Neuronal stem cell (in vitro differentiated cells): Measurements from ENCODE around the gene MAST3.

Experiments
- DNase-seq: peaks from one replicate; pipeline ENCODE4 v3.0.0-alpha.2; 2013; ENCODE audit warnings: low spot score
- H2AFZ ChIP-seq: one replicate; pipeline ENCODE4 v1.6.1; 2013; ENCODE audit warnings: mild to moderate bottlenecking, low read length, inconsistent platforms
- H2AK5ac ChIP-seq: 2 replicates; pipeline ENCODE4 v1.6.1; 2013; ENCODE audit warnings: low read depth, mild to moderate bottlenecking, inconsistent platforms, low read length, moderate library complexity, mixed read lengths
- H2BK120ac ChIP-seq: 2 replicates; pipeline ENCODE4 v1.6.1; 2013; ENCODE audit warnings: low read depth, mild to moderate bottlenecking, inconsistent platforms, low read length, moderate library complexity, mixed read lengths
- H2BK12ac ChIP-seq: one replicate; pipeline ENCODE4 v1.6.1; 2013; ENCODE audit warnings: low read length, inconsistent platforms
- H2BK15ac ChIP-seq: 2 replicates; pipeline ENCODE4 v1.6.1; 2013; ENCODE audit warnings: mild to moderate bottlenecking, low read length, inconsistent platforms, mixed read lengths
- H2BK5ac ChIP-seq: one replicate; pipeline ENCODE4 v1.6.1; 2013; ENCODE audit warnings: inconsistent platforms, mild to moderate bottlenecking, low read length, moderate library complexity
- H3K14ac ChIP-seq: one replicate; pipeline ENCODE4 v1.6.1; 2013; ENCODE audit warnings: low read length, inconsistent platforms
- H3K18ac ChIP-seq: 2 replicates; pipeline ENCODE4 v1.6.1; 2013; ENCODE audit warnings: low read length, inconsistent platforms
- H3K23ac ChIP-seq: 2 replicates; pipeline ENCODE4 v1.6.1; 2013; ENCODE audit warnings: low read depth, mild to moderate bottlenecking, mixed read lengths, low read length, inconsistent platforms; ENCODE audit not compliant: poor library complexity
- H3K27ac ChIP-seq: replicated peaks from 3 replicates; pipeline ENCODE4 v1.5.1; 2013; ENCODE audit warnings: low read length, inconsistent platforms
- H3K27me3 ChIP-seq, 3 experiments: 2 replicates each; pipeline ENCODE4 v1.6.1; 2013; ENCODE audit warnings: low read length in 3 of 3, mild to moderate bottlenecking in 2 of 3, inconsistent platforms in 1 of 3, low read depth in 1 of 3, mixed read lengths in 1 of 3, moderate library complexity in 1 of 3; ENCODE audit not compliant: control insufficient read depth in 3 of 3, insufficient read depth in 3 of 3
- H3K36me3 ChIP-seq, 2 donors: replicated peaks in 1 of 2; 2 replicates each; pipeline ENCODE4 v1.6.1; 2013; ENCODE audit warnings: low read length in 2 of 2; ENCODE audit not compliant: control insufficient read depth in 2 of 2, insufficient read depth in 2 of 2
- H3K4ac ChIP-seq: 2 replicates; pipeline ENCODE4 v1.6.1; 2013; ENCODE audit warnings: inconsistent platforms, mild to moderate bottlenecking, low read length, moderate library complexity
- H3K4me1 ChIP-seq, 2 donors: 1 replicate in 1 of 2; 2 replicates in 1 of 2; pipeline ENCODE4 v1.6.1; 2013; ENCODE audit warnings: low read length in 2 of 2, low read depth in 1 of 2; ENCODE audit not compliant: control insufficient read depth in 2 of 2, insufficient read depth in 1 of 2
- H3K4me2 ChIP-seq: one replicate; pipeline ENCODE4 v1.6.1; 2013; ENCODE audit warnings: mild to moderate bottlenecking, low read length, inconsistent platforms; ENCODE audit not compliant: insufficient read depth, poor library complexity, severe bottlenecking
- H3K4me3 ChIP-seq, 2 donors: 2 replicates each; pipeline ENCODE4 v1.5.1; 2013; ENCODE audit warnings: low read length in 2 of 2, mild to moderate bottlenecking in 2 of 2, inconsistent platforms in 1 of 2, moderate library complexity in 1 of 2
- H3K79me1 ChIP-seq: one replicate; pipeline ENCODE4 v1.6.1; 2013; ENCODE audit warnings: low read depth, mild to moderate bottlenecking, inconsistent platforms, low read length, moderate library complexity
- H3K9ac ChIP-seq: one replicate; pipeline ENCODE4 v1.6.1; 2013; ENCODE audit warnings: mild to moderate bottlenecking, low read depth, low read length, inconsistent platforms; ENCODE audit not compliant: poor library complexity
- H3K9me3 ChIP-seq, 2 donors: replicated peaks in 1 of 2; 2 replicates each; pipeline versions ENCODE3 to v1.6.1; 2013; ENCODE audit warnings: low read length in 2 of 2, mild to moderate bottlenecking in 2 of 2, inconsistent platforms in 1 of 2, low read depth in 1 of 2, mixed read lengths in 1 of 2, moderate library complexity in 1 of 2; ENCODE audit not compliant: control insufficient read depth in 2 of 2, insufficient read depth in 1 of 2
- H4K8ac ChIP-seq: one replicate; pipeline ENCODE4 v1.6.1; 2013; ENCODE audit warnings: low read depth, mild to moderate bottlenecking, inconsistent platforms, low read length, moderate library complexity
- H4K91ac ChIP-seq: one replicate; pipeline ENCODE4 v1.6.1; 2013; ENCODE audit warnings: low read length, low read depth, mild to moderate bottlenecking, inconsistent platforms; ENCODE audit not compliant: poor library complexity
- WGBS, 2 donors: extraction: QIAGEN DNeasy Blood & Tissue Kit; methylation state at CpG; one replicate each; pipeline ENCODE4 v1.1.7; 2013; ENCODE audit warnings: missing lambda C conversion rate in 2 of 2, mixed read lengths in 1 of 2; ENCODE audit not compliant: insufficient read length in 2 of 2, insufficient replicate concordance in 1 of 2; ENCODE audit errors: extremely low coverage in 2 of 2; 5-methylcytosine and 5-hydroxymethylcytosine counted together

The MAST3 gene

DNA sequence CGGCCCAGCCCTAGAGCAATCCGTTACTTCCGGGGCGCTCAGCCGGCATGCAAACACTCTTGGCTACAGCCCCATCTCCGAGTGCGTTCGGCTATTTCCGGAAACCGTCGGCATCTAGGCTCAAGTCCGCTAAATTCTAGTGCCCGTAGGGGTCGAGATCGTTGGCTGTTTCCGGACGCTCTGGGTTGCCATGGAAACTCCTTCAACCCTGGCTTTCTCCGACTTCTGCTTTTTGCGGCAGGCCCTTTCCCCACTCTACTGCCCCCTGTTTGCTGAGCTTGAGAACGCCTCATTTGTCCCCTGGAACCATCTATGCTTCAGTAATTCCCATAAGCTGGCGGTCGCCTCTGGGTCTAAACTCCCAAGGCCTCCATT lies 54.9 kb downstream of the MAST3 start:
- Histone ChIP-seq H4K91ac (no peak overlapping the region), H2BK12ac (no peak overlapping the region), H3K4me2 (peak overlapping the region; percentile 91), H3K9ac (peak overlapping the region; percentile 93), H2BK15ac (no peak overlapping the region), H3K27me3 (no peaks in the 10 kb centered on the region), H2AFZ (peak overlapping the region; percentile 93), H2BK5ac (peak overlapping the region; percentile 90), H3K4me3 (peak overlapping the region; percentile 74 to 96), H2AK5ac (no peak overlapping the region), H3K9me3 (no peaks in the 10 kb centered on the region), H3K4me1 (peaks cover 9 to 13% of the 10 kb centered on the region in 2 donors), H3K79me1 (peaks cover 10% of the 10 kb centered on the region), H3K14ac (no peak overlapping the region), H2BK120ac (no peak overlapping the region), H4K8ac (no peak overlapping the region), H3K4ac (no peak overlapping the region), H3K27ac (peak overlapping the region; percentile 100), H3K36me3 (peaks cover 18 to 26% of the 10 kb centered on the region in 2 donors), H3K23ac (no peak overlapping the region), H3K18ac (peak overlapping the region; percentile 97)
- peak; percentile 99 for DNase-seq
- WGBS, 2 donors, result no CpG with 5 or more reads among the region's 22 CpGs

- H3K4me3 ChIP-seq, result peak within 1 kb of the TSS; percentile 96
Observed at GRCh38 chr19:18152817-18153555, 55.4 kb downstream of the MAST3 start, which contains the start of gene PIK3R2. Gene PIK3R2 (plus strand): TSS chr19:18153163. CDS start chr19:18155880, 2,717 bp downstream.

GRCh38 chr19:18153556-18154134 lies 56.1 kb downstream of the MAST3 start:
- Histone ChIP-seq H4K91ac (no peak overlapping the region), H3K9ac (peak overlapping the region; percentile 97), H2BK12ac (peak overlapping the region; percentile 5), H3K4ac (peak overlapping the region; percentile 91), H2BK120ac (peak overlapping the region; percentile 68), H3K36me3 (peaks cover 19 to 26% of the 10 kb centered on the region in 2 donors), H3K79me1 (peaks cover 10% of the 10 kb centered on the region), H3K27ac (peak overlapping the region; percentile 0), H2AFZ (peak overlapping the region; percentile 93), H3K18ac (peak overlapping the region; percentile 99), H2BK15ac (peak overlapping the region; percentile 93), H2BK5ac (peak overlapping the region; percentile 89), H3K4me1 (peaks cover 10 to 19% of the 10 kb centered on the region in 2 donors), H2AK5ac (peak overlapping the region; percentile 88), H3K9me3 (no peaks in the 10 kb centered on the region), H3K14ac (peak overlapping the region; percentile 87), H3K4me3 (peak overlapping the region; percentile 96), H3K4me2 (peak overlapping the region; percentile 95), H3K23ac (peak overlapping the region; percentile 98), H4K8ac (peak overlapping the region; percentile 32), H3K27me3 (no peaks in the 10 kb centered on the region)
- no CpG with 5 or more reads among the region's 38 CpGs for WGBS, 2 donors
- no peak for DNase-seq

More at GRCh38 chr19:18152817-18153555, 55.4 kb downstream of the MAST3 start, which contains the start of gene PIK3R2:
- Histone ChIP-seq H3K14ac (peak within 1 kb of the TSS; percentile 87), H3K23ac (peak within 1 kb of the TSS; percentile 98), H3K4ac (peak within 1 kb of the TSS; percentile 91), H3K18ac (peak within 1 kb of the TSS; percentile 99), H3K36me3 (peaks cover 18 to 26% of the 10 kb centered on the region in 2 donors), H3K4me1 (peaks cover 10 to 17% of the 10 kb centered on the region in 2 donors), H3K9me3 (no peaks in the 10 kb centered on the region), H2BK5ac (peak within 1 kb of the TSS; percentile 90), H2AFZ (peak within 1 kb of the TSS; percentile 93), H3K4me2 (peak within 1 kb of the TSS; percentile 95), H2BK15ac (peak within 1 kb of the TSS; percentile 93), H2BK120ac (peak within 1 kb of the TSS; percentile 68), H3K27ac (peak within 1 kb of the TSS; percentile 100), H3K79me1 (peaks cover 10% of the 10 kb centered on the region), H4K8ac (peak within 1 kb of the TSS; percentile 32), H2AK5ac (peak within 1 kb of the TSS; percentile 88), H3K9ac (peak within 1 kb of the TSS; percentile 97), H4K91ac (no peak within 1 kb of the TSS), H3K27me3 (no peaks in the 10 kb centered on the region), H2BK12ac (peak within 1 kb of the TSS; percentile 5)
- no CpG with 5 or more reads among the region's 86 CpGs for WGBS, 2 donors
- DNase-seq, result peak; percentile 100
